ENCODE measurements around the gene PLOD2.

The PLOD2 gene
- 0 to 0.09 (median 0) reads per million in 3 donors for total RNA-seq

DNA sequence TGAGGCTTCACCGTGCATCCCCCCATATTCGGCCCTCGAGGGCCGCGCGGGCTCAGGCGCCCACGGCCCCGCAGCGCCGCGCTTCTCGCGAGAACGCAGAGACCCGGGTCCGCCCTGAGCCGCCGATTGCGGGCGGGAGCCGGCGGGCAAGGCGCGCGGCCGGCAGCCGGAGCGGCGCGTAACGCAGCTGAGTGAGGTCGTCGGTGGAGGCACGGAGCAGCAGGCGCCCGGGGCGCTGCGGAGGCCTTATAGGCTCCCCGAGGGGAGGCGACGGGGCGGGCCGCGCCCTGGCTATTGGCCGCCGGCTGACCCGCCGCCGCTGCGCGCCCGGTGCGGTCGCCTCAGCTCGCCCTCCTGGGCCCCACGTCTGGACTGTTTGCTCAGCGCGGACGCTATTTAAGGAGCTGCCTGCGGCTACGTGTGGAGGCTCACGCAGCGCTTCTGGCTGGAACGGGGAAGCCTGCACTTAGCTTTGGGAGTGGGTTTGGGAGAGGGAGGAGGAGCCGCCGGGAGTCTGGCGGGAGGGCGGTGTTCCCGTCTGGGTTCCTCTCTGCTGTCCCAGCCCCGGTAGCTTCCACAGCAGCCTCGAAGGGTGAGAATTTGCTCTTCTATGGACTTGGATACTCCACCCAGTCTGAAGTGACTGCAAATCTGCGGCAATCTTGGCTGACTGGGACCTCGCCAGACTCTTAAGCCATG is at the start of gene PLOD2:
Gene PLOD2, minus strand, starts transcription at position 221 of the 699 bp plus-strand sequence. Its CDS starts 195 bp downstream, at position 26.
- Histone ChIP-seq H3K36me3 (ENCODE audit: control insufficient read depth, insufficient read depth, low read length) (no peaks in the 10 kb centered on the region), H3K4me3 (ENCODE audit: insufficient read depth, low read depth, low read length, poor library complexity, severe bottlenecking) (no peak within 1 kb of the TSS), H3K27ac (ENCODE audit: insufficient read depth, low read length, poor library complexity, severe bottlenecking) (no peak within 1 kb of the TSS), H3K4me1 (ENCODE audit: control insufficient read depth, insufficient read depth, low read length, poor library complexity, severe bottlenecking) (no peaks in the 10 kb centered on the region), H3K27me3 (replicated peaks; ENCODE audit: control insufficient read depth, insufficient read depth, low read length, poor library complexity, severe bottlenecking) (peaks cover 4% of the 10 kb centered on the region), H3K9me3 (ENCODE audit: control insufficient read depth, low read length) (no peaks in the 10 kb centered on the region)
- DNase-seq = no peak

DNA sequence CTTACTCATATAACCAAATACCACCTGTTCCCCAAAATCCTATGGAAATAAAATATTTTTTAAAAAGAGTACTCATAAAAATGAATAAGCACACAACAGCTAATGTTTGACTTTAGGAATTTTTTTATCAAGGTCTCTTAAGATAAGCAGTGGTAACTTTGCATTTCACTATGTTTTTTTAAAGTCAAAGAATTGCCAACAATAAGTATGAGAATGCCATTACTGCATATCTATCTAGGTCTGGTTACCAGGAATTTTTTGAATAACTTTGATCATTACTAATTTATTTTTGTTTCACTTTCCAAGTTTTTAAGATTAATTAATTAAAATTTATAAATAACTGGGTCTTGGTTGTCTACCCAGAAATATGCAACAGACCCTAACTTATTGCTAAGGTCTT is 48.4 kb upstream of the PLOD2 start:
- Histone ChIP-seq H3K4me3 (ENCODE audit: insufficient read depth, low read depth, low read length, poor library complexity, severe bottlenecking) (no peak overlapping the region), H3K27ac (ENCODE audit: insufficient read depth, low read length, poor library complexity, severe bottlenecking) (no peak overlapping the region), H3K4me1 (ENCODE audit: control insufficient read depth, insufficient read depth, low read length, poor library complexity, severe bottlenecking) (no peaks in the 10 kb centered on the region), H3K9me3 (ENCODE audit: control insufficient read depth, low read length) (no peaks in the 10 kb centered on the region), H3K36me3 (ENCODE audit: control insufficient read depth, insufficient read depth, low read length) (no peaks in the 10 kb centered on the region), H3K27me3 (replicated peaks; ENCODE audit: control insufficient read depth, insufficient read depth, low read length, poor library complexity, severe bottlenecking) (no peaks in the 10 kb centered on the region)
- DNase-seq = no peak

DNA sequence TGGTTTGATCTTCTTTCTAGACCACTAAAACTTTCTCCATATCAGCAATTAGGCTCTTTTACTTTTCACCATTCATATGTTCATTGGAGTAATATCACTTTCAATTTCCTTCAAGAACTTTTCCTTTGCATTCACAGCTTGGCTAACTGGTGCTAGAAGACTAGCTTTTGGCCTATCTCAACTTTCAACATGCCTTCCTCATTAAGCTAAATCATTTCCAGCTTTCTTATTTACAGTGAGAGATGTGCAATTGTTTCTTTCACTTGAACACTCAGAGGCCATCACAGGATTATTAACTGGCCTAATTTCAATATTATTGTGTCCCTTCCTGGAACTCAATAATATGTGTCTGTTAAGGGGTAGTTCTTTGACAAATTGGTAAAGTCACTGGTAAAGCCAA is 42.8 kb upstream of the PLOD2 start:
- Histone ChIP-seq H3K9me3 (ENCODE audit: control insufficient read depth, low read length) (no peaks in the 10 kb centered on the region), H3K36me3 (ENCODE audit: control insufficient read depth, insufficient read depth, low read length) (no peaks in the 10 kb centered on the region), H3K4me1 (ENCODE audit: control insufficient read depth, insufficient read depth, low read length, poor library complexity, severe bottlenecking) (no peaks in the 10 kb centered on the region), H3K4me3 (ENCODE audit: insufficient read depth, low read depth, low read length, poor library complexity, severe bottlenecking) (no peak overlapping the region), H3K27ac (ENCODE audit: insufficient read depth, low read length, poor library complexity, severe bottlenecking) (no peak overlapping the region), H3K27me3 (replicated peaks; ENCODE audit: control insufficient read depth, insufficient read depth, low read length, poor library complexity, severe bottlenecking) (no peaks in the 10 kb centered on the region)
- no peak for DNase-seq

DNA sequence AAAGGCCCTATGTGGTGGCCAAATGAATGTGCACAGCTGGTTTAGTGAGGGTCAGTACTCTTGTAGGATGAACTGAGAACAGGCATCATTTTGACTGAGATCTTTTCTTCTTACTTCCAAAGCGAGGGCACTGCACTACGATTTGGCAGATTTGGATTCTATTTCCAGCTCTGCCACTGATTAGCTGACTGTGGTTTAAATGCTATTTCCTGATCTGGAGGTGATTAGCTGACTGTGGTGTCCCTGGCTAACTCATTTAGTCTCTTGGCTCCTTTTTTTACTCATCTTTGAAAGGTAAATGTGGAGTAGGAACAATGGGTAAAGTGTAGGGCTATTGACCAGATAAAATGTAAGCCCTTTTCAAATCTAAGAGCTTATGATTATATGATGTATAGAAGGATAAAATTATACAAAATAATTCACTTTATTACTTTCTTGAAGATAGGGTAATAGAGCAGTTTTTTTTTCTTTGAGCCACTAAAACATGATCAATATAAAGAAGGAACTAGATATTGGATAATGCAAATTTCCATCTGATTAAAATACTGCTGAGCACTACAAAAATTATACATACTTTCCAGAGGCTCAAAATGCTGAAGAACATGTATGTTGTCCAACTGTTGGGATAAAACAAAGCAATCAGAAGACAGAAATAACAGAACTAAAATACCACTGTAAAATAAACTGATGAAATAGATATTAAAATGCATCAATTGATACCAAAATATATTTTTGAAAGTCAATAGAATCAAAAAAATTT is 39.7 kb upstream of the PLOD2 start:
- H3K27me3 ChIP-seq (replicated peaks; ENCODE audit: control insufficient read depth, insufficient read depth, low read length, poor library complexity, severe bottlenecking) = no peaks in the 10 kb centered on the region
- no peaks in the 10 kb centered on the region for H3K36me3 ChIP-seq (ENCODE audit: control insufficient read depth, insufficient read depth, low read length)
- no peaks in the 10 kb centered on the region for H3K4me1 ChIP-seq (ENCODE audit: control insufficient read depth, insufficient read depth, low read length, poor library complexity, severe bottlenecking)
- H3K27ac ChIP-seq (ENCODE audit: insufficient read depth, low read length, poor library complexity, severe bottlenecking) = no peak overlapping the region
- H3K4me3 ChIP-seq (ENCODE audit: insufficient read depth, low read depth, low read length, poor library complexity, severe bottlenecking) = no peak overlapping the region
- DNase-seq = no peak
- H3K9me3 ChIP-seq (ENCODE audit: control insufficient read depth, low read length) = no peaks in the 10 kb centered on the region

DNA sequence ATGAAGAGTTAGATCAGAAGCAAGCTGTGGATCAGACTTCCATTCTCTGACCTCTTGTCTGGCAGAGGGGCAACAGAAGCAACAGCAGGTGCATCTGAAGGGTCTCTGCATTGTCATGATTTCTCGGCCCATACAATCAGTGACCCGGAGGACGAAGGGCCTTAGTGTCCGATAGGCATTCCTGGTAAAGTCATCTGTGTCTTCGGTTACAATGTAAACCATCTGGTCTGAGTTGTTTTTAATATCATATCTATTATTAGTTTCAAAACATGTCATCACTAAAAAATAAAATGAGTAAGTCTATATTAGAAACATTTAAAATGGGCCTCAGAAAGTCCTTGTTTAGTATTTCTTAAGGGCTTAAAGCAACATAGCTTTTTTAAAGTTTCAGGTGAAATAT is 38.8 kb upstream of the PLOD2 start:
- Histone ChIP-seq H3K9me3 (ENCODE audit: control insufficient read depth, low read length) (no peaks in the 10 kb centered on the region), H3K4me3 (ENCODE audit: insufficient read depth, low read depth, low read length, poor library complexity, severe bottlenecking) (no peak overlapping the region), H3K4me1 (ENCODE audit: control insufficient read depth, insufficient read depth, low read length, poor library complexity, severe bottlenecking) (no peaks in the 10 kb centered on the region), H3K27me3 (replicated peaks; ENCODE audit: control insufficient read depth, insufficient read depth, low read length, poor library complexity, severe bottlenecking) (no peaks in the 10 kb centered on the region), H3K27ac (ENCODE audit: insufficient read depth, low read length, poor library complexity, severe bottlenecking) (no peak overlapping the region), H3K36me3 (ENCODE audit: control insufficient read depth, insufficient read depth, low read length) (no peaks in the 10 kb centered on the region)
- no peak for DNase-seq

DNA sequence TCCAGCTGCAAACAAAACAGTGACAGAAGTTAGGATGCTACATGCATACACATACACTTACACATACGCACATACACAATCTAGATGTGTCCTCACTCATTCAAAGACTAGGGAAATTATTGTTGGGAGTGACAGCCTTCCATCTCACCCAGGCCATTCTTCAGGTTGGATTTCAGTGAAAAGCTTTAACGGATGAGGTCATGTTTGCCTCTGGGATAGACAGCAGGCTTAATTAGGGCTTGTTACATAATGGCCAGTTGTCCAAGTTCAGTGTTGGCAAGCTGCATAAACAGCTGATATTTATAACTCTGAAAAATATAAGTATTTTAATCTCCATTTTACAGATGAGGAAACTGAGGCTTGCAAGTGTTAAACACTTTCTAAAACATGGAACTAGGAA is 35.8 kb upstream of the PLOD2 start:
- Histone ChIP-seq H3K27ac (ENCODE audit: insufficient read depth, low read length, poor library complexity, severe bottlenecking) (no peak overlapping the region), H3K9me3 (ENCODE audit: control insufficient read depth, low read length) (no peaks in the 10 kb centered on the region)

DNA sequence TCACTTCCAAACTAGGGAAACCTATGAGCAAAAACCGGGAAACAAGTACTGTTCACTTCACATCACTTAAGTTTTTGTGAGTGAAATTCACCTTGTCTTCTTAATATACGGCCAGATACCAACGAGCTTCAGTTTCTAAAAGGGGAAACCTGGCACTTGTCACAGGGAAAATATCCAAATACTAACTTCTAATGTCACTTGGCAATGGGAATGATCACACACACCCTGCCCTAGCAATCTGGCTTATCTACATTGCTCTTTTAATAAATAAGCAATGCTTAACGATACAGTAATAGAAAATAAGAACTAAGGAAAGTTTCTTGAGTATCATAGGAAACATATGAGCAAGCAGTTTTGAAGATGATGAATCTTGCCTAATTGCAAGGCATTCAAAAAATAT is 34.6 kb upstream of the PLOD2 start:
- H3K27me3 ChIP-seq (replicated peaks; ENCODE audit: control insufficient read depth, insufficient read depth, low read length, poor library complexity, severe bottlenecking) = no peaks in the 10 kb centered on the region
- no peak overlapping the region for H3K27ac ChIP-seq (ENCODE audit: insufficient read depth, low read length, poor library complexity, severe bottlenecking)

More for the DNA sequence above, 35.8 kb upstream of the PLOD2 start:
- Histone ChIP-seq H3K4me3 (ENCODE audit: insufficient read depth, low read depth, low read length, poor library complexity, severe bottlenecking) (no peak overlapping the region), H3K36me3 (ENCODE audit: control insufficient read depth, insufficient read depth, low read length) (no peaks in the 10 kb centered on the region), H3K27me3 (replicated peaks; ENCODE audit: control insufficient read depth, insufficient read depth, low read length, poor library complexity, severe bottlenecking) (no peaks in the 10 kb centered on the region), H3K4me1 (ENCODE audit: control insufficient read depth, insufficient read depth, low read length, poor library complexity, severe bottlenecking) (no peaks in the 10 kb centered on the region)
- no peak for DNase-seq

DNA sequence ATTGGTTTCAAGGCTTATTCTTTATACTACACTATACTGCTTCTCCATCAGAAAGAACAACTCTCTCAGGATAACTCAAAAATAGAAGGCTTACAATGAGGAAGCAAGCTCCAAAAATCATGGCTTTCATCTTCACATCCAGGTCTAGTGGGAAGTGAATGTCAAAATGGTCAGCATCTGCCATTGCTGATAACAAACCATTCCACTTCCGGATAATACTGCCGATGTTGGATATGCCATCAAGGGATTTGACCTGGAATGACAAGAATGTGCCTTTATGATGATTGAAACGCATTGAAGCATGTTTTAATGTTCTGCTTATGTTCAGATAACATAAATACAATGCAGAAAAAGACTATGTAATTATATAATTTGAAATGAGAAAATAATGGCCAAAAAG is 34.0 kb upstream of the PLOD2 start:
- Histone ChIP-seq H3K36me3 (ENCODE audit: control insufficient read depth, insufficient read depth, low read length) (no peaks in the 10 kb centered on the region), H3K9me3 (ENCODE audit: control insufficient read depth, low read length) (no peaks in the 10 kb centered on the region), H3K27me3 (replicated peaks; ENCODE audit: control insufficient read depth, insufficient read depth, low read length, poor library complexity, severe bottlenecking) (no peaks in the 10 kb centered on the region), H3K4me3 (ENCODE audit: insufficient read depth, low read depth, low read length, poor library complexity, severe bottlenecking) (no peak overlapping the region), H3K27ac (ENCODE audit: insufficient read depth, low read length, poor library complexity, severe bottlenecking) (no peak overlapping the region), H3K4me1 (ENCODE audit: control insufficient read depth, insufficient read depth, low read length, poor library complexity, severe bottlenecking) (no peaks in the 10 kb centered on the region)
- DNase-seq = no peak

More for the DNA sequence above, 34.6 kb upstream of the PLOD2 start:
- H3K4me1 ChIP-seq (ENCODE audit: control insufficient read depth, insufficient read depth, low read length, poor library complexity, severe bottlenecking) = no peaks in the 10 kb centered on the region
- no peak overlapping the region for H3K4me3 ChIP-seq (ENCODE audit: insufficient read depth, low read depth, low read length, poor library complexity, severe bottlenecking)
- no peaks in the 10 kb centered on the region for H3K9me3 ChIP-seq (ENCODE audit: control insufficient read depth, low read length)
- DNase-seq = no peak
- no peaks in the 10 kb centered on the region for H3K36me3 ChIP-seq (ENCODE audit: control insufficient read depth, insufficient read depth, low read length)

DNA sequence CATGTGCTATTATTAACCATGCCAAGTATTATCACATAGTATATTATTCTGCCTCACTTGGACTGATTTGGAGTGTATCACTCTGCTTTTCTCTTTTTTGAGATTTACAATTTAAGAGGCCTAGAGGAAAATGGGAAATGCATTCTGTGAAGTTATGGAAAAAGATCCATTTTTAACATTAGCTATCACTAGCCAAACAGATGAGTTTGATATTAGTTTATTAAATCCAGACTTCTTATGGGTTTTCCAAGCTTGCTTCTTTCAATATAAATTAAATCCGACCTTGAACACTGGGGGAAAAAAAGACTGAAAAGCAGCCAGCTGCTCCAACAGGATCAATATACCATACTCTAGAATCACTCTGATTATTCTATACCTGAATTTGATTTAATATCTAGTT is 30.1 kb upstream of the PLOD2 start:
- Histone ChIP-seq H3K27ac (ENCODE audit: insufficient read depth, low read length, poor library complexity, severe bottlenecking) (no peak overlapping the region), H3K27me3 (replicated peaks; ENCODE audit: control insufficient read depth, insufficient read depth, low read length, poor library complexity, severe bottlenecking) (no peaks in the 10 kb centered on the region), H3K4me1 (ENCODE audit: control insufficient read depth, insufficient read depth, low read length, poor library complexity, severe bottlenecking) (no peaks in the 10 kb centered on the region), H3K36me3 (ENCODE audit: control insufficient read depth, insufficient read depth, low read length) (no peaks in the 10 kb centered on the region), H3K9me3 (ENCODE audit: control insufficient read depth, low read length) (no peaks in the 10 kb centered on the region), H3K4me3 (ENCODE audit: insufficient read depth, low read depth, low read length, poor library complexity, severe bottlenecking) (no peak overlapping the region)
- DNase-seq = no peak

DNA sequence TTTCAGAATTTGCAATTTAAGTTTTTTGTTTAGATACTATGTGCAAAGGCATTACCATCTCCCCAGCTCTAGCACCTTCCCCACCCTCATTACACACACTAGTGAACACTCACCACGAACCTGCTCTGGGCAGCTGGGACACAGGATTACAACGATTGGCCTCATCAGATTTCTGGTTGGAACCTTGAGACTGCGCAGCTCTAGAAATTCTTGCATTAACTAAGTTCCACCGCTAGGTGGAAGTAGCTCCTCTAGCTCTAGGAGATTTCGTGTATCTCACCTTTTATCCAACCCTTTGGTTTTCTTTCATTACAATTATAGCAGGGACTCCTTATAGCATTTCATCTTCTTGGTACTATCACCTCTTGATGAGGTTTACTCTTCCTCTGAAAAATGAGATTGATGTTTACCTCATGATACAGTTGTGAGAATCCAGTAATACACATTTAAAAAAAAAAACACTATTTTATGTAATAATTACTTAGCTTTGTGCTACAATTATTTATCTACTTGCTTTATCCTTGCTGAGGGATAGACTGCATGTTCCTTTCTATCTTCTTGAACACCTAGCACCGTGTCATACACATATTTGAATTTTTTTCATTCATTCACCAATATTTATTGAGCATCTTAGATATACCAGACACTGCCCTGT is 28.7 kb upstream of the PLOD2 start:
- no peaks in the 10 kb centered on the region for H3K27me3 ChIP-seq (replicated peaks; ENCODE audit: control insufficient read depth, insufficient read depth, low read length, poor library complexity, severe bottlenecking)
- no peaks in the 10 kb centered on the region for H3K9me3 ChIP-seq (ENCODE audit: control insufficient read depth, low read length)
- DNase-seq = no peak
- no peak overlapping the region for H3K27ac ChIP-seq (ENCODE audit: insufficient read depth, low read length, poor library complexity, severe bottlenecking)
- no peaks in the 10 kb centered on the region for H3K36me3 ChIP-seq (ENCODE audit: control insufficient read depth, insufficient read depth, low read length)
- no peaks in the 10 kb centered on the region for H3K4me1 ChIP-seq (ENCODE audit: control insufficient read depth, insufficient read depth, low read length, poor library complexity, severe bottlenecking)
- H3K4me3 ChIP-seq (ENCODE audit: insufficient read depth, low read depth, low read length, poor library complexity, severe bottlenecking) = no peak overlapping the region

Data from effector memory CD4-positive, alpha-beta T cell (primary cell).